Occipital lobe (tissue), 2 donors: ENCODE measurements around the gene MYO1E. TPM values are rescaled to one million over a fixed set of nuclear protein-coding genes. Genes with fewer than 3 reads are reported as not detected.

ENCODE experiments used
- DNase-seq: peaks from one replicate; lab custom pipeline; 2025; lab: John Stamatoyannopoulos, UW
- total RNA-seq: library from RNA; depleted of rRNA; stranded (reverse); fragments of >200 nt; gene quantifications from one replicate; pipeline ENCODE4 v1.2.3, GENCODE V29; 2014

MYO1E gene
- total RNA-seq, 1 donor from 2014 or later = 31.2 TPM

DNA sequence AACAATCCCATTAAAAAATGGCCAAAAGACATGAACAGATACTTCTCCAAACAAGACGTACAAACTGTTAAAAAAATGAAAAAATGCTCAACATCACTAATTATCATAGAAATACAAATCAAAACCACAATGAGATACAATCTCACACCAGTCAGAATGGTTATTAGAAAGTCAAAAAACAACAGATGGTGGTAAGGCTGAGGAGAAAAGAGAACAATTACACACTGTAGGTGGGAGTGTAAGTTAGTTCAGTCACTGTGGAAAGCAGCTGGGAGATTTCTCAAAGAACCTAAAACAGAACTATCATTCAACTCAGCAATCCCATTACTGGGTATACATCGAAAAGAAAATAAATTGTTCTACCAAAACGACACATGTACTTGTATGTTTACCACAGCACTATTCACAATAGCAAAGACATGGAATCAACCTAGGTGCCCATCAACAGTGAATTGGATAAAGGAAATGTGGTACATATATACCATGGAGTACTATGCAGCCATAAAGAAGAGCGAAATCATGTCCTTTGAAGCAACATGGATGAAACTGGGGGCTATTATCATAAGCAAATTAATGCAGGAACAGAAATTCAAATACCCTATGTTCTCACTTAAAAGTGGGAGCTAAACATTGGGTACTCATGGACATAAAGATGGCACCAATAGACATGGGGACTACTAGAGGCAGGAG lies 51.5 kb downstream of the MYO1E start:
- DNase-seq = no peak

- no peak for DNase-seq
These were observed 55.5 kb downstream of the MYO1E start for GRCh38 chr15:59317211-59317610.

- DNase-seq = no peak
These were observed 56.7 kb downstream of the MYO1E start for GRCh38 chr15:59315914-59316451.

DNA sequence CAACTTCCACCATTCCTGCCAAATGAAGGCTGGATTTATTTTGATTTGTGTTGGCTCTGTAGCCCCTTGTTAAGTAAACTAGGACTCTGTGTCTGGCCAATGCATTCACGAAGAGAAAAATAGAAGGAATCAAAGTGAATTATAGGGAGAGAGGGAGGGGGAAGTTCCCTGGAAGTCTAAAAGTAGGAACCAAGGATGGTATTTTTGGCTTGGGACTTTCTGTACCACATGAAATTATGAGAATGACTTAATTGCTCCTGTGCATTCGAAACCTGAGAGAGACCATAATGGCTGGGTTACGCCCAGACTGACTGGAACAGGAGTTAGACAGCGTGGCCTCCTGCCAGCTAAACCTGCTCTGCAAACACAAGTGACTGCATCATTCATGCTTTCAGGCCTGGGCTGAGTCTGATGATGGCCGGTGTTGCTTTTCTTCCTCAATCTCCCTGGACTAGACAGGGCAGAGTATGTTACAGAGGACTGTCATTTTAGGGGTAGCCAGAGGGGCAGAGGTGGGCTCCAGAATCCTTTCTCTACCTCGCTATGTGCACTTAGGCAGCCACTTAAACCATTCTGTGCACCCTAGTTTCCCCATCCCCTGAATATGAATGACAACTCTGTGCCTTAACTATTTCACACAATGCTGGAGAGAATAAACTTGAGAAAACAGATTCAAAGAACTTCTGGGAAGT lies 58.9 kb downstream of the MYO1E start:
- DNase-seq = no peak

DNA sequence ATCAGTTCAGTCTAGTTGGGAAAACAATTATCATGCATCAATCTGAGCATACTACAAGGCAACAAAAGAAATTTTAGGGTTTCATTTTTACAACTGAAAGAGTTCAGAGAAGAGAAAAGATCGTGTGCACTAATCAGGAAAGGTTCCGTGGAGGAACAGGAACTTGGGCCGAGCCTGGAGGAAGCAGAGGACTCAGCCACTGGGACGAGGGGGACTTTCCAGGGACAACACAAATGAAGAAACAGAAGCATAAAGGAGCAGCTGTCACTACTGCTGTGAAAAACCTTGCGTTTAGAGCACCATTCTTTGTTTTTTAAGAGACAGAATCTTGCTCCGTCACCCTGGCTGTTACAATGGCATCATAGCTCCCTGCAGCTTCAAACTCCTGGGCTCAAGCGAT lies 60.5 kb downstream of the MYO1E start:
- no peak for DNase-seq

- DNase-seq = no peak
These were observed 61.5 kb downstream of the MYO1E start for GRCh38 chr15:59311195-59311594.

DNA sequence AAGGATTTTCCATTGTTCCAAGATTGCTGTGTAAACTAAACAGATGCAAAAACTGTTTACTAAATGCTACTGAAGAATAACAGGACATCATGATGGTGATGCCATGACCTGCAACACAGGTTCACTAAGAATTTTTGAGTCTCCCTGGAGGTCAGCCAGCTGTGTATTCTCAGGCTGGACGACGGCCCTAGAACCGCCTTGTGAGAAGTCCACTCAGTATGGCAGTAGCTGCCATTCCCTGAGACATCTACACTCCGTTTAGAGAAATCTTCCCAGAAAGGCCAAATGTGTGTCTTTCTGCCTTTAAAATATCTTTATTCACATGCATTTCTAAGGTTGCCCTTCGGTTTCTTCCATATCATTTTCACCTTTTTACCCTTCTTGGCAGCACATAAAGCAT lies 63.3 kb downstream of the MYO1E start:
- no peak for DNase-seq

GRCh38 chr15:59307165-59307537 lies 65.5 kb downstream of the MYO1E start:
- DNase-seq = peak; percentile 23

GRCh38 chr15:59306520-59307164 lies 66.0 kb downstream of the MYO1E start:
- no peak for DNase-seq

GRCh38 chr15:59304807-59305206 lies 67.9 kb downstream of the MYO1E start:
- no peak for DNase-seq

- no peak for DNase-seq
These were observed 68.5 kb downstream of the MYO1E start for GRCh38 chr15:59304034-59304795.

- DNase-seq = no peak
These were observed 69.0 kb downstream of the MYO1E start for GRCh38 chr15:59303633-59304032.

DNA sequence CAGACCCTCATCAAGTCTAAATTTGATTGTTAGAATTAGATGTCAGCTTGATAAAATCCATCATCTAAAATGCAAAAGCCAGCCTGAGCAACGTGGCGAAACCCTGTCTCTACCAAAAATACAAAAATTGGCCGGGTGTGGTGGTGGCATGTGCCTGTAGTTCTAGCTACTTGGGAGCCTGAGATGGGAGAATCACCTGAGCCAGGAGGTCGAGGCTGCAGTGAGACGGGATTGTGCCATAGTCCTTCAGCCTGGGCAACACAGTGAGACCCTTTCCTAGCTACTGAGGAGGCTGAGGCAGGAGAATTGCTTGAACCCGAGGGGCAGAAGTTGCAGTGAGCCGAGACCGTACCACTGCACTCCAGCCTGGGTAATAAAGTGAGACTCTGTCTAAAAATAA lies 69.5 kb downstream of the MYO1E start:
- DNase-seq = no peak

DNA sequence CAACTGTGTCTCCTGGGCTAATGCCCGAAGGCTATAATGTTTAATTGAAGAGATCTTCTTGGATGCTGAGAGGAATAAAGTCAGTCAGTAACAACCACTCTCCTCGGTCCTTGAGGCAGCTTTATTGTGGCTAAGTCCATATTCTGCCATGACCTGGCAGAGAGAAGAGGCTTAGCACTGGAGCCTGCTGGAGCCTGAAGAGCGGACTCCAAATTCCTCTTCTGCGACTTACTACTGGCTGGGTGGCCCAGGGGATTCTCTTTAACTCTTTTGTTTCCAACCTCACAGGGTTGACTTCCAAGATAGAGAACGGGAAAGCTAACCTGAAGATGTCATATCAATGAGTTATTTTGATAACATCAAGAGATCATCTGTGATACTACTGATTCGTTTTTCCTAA lies 71.1 kb downstream of the MYO1E start:
- DNase-seq = no peak

- DNase-seq = no peak
These were observed 72.0 kb downstream of the MYO1E start for GRCh38 chr15:59300618-59301139.

DNA sequence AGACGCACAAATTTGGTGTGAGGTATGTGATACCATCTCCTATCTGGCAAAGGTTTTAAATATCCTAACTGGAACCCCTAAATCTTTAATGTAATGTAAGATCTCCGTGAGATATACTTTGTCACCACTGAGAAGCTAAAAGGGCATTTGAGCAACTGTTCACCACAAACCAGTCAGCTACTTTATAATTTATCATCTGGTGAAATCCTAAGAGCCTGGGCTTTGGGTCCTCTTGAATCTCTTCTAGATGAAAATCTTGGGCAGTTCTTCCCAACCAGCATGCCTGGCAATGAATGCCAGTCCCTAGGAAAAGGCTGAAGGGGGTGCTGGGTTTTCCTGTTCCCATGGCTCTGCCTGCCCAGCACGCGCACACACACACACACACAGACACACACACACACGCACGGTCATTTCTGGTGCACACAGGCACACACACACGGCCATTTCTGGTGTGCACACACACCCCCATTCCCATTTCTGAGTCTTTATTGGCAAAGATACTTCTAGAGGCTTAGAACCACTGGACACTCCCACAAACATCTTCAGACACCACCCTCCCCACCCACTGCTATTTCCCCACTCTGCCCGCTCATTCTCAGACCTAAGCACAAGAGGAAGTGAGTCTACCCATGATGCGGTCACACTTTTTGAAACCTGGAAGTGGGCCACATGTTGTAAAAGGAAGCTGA lies 72.6 kb downstream of the MYO1E start:
- DNase-seq = no peak

DNA sequence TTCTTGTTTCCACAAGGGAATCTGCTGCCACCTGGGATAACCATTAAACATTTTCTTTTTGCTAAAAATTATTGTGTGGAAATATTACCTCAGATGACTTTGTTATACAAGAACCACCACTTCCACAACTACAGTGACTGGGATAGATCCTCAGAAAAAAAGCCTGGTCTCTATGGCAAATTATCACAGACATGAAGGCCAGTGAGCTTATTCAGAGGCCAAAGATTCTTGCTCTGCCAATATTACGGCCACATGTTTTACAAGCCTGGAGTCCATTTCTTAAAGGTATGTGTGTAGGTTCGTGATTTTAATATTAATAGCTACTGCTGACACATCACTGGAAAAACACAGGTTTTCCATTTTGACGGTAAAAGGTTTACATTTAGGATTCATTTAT lies 73.8 kb downstream of the MYO1E start:
- no peak for DNase-seq

DNA sequence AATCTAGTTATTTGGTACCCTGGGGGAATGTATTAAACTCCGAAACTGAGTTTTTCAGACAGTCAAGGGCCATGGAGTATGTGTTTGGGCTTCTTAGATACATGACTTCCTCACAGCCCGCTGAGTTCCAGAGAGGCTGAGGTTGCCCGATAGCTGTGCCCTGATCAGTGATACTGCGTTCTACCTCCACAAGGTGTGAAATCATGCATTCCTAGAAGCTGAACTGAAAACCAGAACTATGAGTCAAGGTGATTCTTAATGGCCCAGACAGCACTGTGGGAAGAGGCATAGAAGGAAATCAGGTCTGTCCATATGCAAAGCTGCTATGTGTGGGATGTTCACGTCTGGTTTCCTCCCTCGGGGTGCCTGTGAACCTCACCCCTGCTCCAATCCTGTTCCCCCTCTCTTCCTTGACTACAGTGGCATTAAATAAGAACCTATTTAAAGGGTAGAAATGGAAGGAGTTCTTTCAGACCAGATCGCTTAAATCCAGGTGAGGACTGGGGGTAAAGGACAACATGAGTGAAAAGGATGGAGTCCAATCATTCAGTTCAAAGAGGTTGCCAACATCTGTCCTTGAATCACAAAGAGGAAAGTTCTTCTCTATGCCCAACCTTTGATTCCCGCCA lies 74.3 kb downstream of the MYO1E start:
- DNase-seq = no peak

DNA sequence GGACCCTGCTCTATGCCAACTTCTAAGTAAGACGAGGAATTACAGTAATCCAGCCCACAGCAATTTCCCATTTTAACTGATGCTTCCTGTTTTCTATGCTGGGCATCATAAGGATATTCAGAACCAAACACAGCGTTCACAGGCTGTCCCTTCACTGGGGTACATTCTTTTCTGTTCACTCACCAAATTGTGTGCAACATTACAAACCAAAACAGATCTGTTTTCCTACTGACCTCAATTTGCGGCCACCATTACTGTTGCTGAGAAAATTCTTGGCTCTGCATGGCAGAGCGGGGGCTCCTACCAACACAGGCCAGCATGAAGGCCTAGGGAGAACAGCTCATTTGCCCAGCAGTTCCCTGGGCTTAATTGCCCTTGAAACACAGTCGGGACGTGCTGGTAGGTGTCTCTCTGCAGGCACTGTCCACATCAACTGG lies 76.5 kb downstream of the MYO1E start:
- DNase-seq = no peak

GRCh38 chr15:59295261-59296001 lies 77.2 kb downstream of the MYO1E start:
- no peak for DNase-seq
